IMR-90 (cell line): ENCODE measurements around the gene ACAD9.

Source experiments
- CEBPB ChIP-seq: IDR thresholded peaks from 2 replicates; pipeline ENCODE4 v1.6.1; 2012; ENCODE audit warnings: low read depth, low read length, improper control_type of control experiment
- MAFK ChIP-seq: IDR thresholded peaks from 2 replicates; pipeline ENCODE4 v1.6.1; 2012; ENCODE audit warnings: low read depth, low read length, improper control_type of control experiment
- POLR2A ChIP-seq: IDR thresholded peaks from 2 replicates; pipeline ENCODE4 v1.6.1; 2012; ENCODE audit warnings: mild to moderate bottlenecking, low read depth, low read length
- TF ChIP-seq, protein P1 (sequence below): conservative IDR thresholded peaks from 2 replicates; pipeline ENCODE4 v1.5.1; 2012; ENCODE audit warnings: mild to moderate bottlenecking, low read depth, low read length, improper control_type of control experiment
- TF ChIP-seq, protein P2 (sequence below): fragments of 150-350 bp; IDR thresholded peaks from 2 replicates; pipeline ENCODE4 v1.6.1; 2017; ENCODE audit warnings: mild to moderate bottlenecking, antibody characterized with exemption, low read length, low read depth

DNA sequence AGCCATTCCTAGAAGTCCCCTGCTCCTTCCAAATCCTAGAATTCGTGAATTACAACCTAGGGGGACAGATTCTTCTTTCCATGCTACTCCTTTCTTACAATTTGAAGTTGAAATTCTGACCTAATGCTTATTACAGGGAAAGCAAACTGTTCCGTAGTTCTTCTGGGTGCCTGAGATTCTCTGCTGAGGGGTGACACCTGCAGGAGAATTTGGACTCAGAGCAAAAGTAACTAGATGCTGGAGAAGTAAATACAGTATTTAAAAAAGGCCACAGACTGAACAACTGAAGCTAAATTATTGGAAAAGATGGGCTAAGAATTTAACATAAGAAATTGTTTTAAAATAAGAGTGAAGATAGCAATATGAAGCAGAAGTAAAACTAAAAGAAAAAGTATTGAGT, 37.9 kb downstream of the ACAD9 start:
- TF ChIP-seq, protein P1, sequence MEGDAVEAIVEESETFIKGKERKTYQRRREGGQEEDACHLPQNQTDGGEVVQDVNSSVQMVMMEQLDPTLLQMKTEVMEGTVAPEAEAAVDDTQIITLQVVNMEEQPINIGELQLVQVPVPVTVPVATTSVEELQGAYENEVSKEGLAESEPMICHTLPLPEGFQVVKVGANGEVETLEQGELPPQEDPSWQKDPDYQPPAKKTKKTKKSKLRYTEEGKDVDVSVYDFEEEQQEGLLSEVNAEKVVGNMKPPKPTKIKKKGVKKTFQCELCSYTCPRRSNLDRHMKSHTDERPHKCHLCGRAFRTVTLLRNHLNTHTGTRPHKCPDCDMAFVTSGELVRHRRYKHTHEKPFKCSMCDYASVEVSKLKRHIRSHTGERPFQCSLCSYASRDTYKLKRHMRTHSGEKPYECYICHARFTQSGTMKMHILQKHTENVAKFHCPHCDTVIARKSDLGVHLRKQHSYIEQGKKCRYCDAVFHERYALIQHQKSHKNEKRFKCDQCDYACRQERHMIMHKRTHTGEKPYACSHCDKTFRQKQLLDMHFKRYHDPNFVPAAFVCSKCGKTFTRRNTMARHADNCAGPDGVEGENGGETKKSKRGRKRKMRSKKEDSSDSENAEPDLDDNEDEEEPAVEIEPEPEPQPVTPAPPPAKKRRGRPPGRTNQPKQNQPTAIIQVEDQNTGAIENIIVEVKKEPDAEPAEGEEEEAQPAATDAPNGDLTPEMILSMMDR = no peak
- TF ChIP-seq POLR2A (no peak), MAFK (no peak), CEBPB (no peak)
- TF ChIP-seq, protein P2, sequence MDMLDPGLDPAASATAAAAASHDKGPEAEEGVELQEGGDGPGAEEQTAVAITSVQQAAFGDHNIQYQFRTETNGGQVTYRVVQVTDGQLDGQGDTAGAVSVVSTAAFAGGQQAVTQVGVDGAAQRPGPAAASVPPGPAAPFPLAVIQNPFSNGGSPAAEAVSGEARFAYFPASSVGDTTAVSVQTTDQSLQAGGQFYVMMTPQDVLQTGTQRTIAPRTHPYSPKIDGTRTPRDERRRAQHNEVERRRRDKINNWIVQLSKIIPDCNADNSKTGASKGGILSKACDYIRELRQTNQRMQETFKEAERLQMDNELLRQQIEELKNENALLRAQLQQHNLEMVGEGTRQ = no peak
